ENCODE results near the gene SLC22A5. TPM values are rescaled to one million over a fixed set of nuclear protein-coding genes. Genes with fewer than 3 reads are reported as not detected.

The SLC22A5 gene
- total RNA-seq, 1 donor from 2014 or later: 13.2 TPM

- H3K36me3 ChIP-seq (ENCODE audit: control insufficient read depth, insufficient read depth, low read length): no peaks in the 10 kb centered on the region
- no peak for DNase-seq (ENCODE audit: low read depth)
- TF ChIP-seq, protein P1, sequence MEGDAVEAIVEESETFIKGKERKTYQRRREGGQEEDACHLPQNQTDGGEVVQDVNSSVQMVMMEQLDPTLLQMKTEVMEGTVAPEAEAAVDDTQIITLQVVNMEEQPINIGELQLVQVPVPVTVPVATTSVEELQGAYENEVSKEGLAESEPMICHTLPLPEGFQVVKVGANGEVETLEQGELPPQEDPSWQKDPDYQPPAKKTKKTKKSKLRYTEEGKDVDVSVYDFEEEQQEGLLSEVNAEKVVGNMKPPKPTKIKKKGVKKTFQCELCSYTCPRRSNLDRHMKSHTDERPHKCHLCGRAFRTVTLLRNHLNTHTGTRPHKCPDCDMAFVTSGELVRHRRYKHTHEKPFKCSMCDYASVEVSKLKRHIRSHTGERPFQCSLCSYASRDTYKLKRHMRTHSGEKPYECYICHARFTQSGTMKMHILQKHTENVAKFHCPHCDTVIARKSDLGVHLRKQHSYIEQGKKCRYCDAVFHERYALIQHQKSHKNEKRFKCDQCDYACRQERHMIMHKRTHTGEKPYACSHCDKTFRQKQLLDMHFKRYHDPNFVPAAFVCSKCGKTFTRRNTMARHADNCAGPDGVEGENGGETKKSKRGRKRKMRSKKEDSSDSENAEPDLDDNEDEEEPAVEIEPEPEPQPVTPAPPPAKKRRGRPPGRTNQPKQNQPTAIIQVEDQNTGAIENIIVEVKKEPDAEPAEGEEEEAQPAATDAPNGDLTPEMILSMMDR (IDR thresholded peaks at IDR 0.05; ENCODE audit: insufficient read depth, low read length, poor library complexity, severe bottlenecking): no peak
These were observed 54.8 kb downstream of the SLC22A5 start for GRCh38 chr5:132424167-132424880.

GRCh38 chr5:132425009-132425937, 55.8 kb downstream of the SLC22A5 start:
- Histone ChIP-seq H3K27me3 (ENCODE audit: control insufficient read depth, insufficient read depth, low read length) (no peaks in the 10 kb centered on the region), H3K36me3 (ENCODE audit: control insufficient read depth, insufficient read depth, low read length) (no peaks in the 10 kb centered on the region), H3K4me3 (ENCODE audit: low read depth, low read length) (no peak overlapping the region)
- no peak for DNase-seq (ENCODE audit: low read depth)
- TF ChIP-seq, protein P1 (IDR thresholded peaks at IDR 0.05; ENCODE audit: insufficient read depth, low read length, poor library complexity, severe bottlenecking): no peak

More at GRCh38 chr5:132424167-132424880, 54.8 kb downstream of the SLC22A5 start:
- H3K4me3 ChIP-seq (ENCODE audit: low read depth, low read length): no peak overlapping the region
- H3K27me3 ChIP-seq (ENCODE audit: control insufficient read depth, insufficient read depth, low read length): no peaks in the 10 kb centered on the region

- H3K36me3 ChIP-seq (ENCODE audit: control insufficient read depth, insufficient read depth, low read length): no peaks in the 10 kb centered on the region
- no peak overlapping the region for H3K4me3 ChIP-seq (ENCODE audit: low read depth, low read length)
- TF ChIP-seq, protein P1 (IDR thresholded peaks at IDR 0.05; ENCODE audit: insufficient read depth, low read length, poor library complexity, severe bottlenecking): no peak
- H3K27me3 ChIP-seq (ENCODE audit: control insufficient read depth, insufficient read depth, low read length): no peaks in the 10 kb centered on the region
- DNase-seq (ENCODE audit: low read depth): no peak
These were observed 56.5 kb downstream of the SLC22A5 start for GRCh38 chr5:132425975-132426524.

DNA sequence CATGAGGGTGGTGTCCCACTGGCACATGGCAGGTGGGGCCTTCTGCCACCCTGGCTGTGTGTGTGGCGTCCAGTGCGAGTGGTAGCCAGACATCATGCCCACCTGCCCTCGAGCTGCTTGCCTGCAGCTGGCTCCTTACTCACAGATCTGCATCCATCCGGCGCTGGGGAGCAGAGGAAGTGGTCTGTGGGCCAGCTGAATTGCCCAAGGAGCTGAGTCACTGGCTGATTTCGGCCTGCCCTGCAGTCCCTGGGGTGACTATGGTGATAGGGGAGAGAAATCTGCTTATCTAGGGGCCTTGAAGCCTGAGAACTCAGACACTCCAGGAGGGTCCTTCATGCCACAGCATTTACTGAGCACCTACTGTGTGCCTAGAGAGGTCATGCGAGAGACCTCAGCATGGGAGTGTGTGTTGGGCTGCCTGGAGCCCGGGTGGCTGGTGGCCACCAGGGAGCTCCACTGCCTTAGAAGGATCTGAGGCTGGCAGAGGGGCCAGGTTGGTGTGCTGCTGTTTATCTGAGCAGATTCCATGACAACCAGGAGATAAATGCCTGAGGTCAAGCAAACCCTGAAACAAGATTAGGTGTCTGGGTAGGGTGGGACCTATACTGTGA, 57.1 kb downstream of the SLC22A5 start:
- peak; percentile 89 for DNase-seq (ENCODE audit: low read depth)
- TF ChIP-seq, protein P1 (IDR thresholded peaks at IDR 0.05; ENCODE audit: insufficient read depth, low read length, poor library complexity, severe bottlenecking): peak; percentile 69
- H3K4me3 ChIP-seq (ENCODE audit: low read depth, low read length): no peak overlapping the region
- H3K27me3 ChIP-seq (ENCODE audit: control insufficient read depth, insufficient read depth, low read length): no peaks in the 10 kb centered on the region
- H3K36me3 ChIP-seq (ENCODE audit: control insufficient read depth, insufficient read depth, low read length): no peaks in the 10 kb centered on the region

DNA sequence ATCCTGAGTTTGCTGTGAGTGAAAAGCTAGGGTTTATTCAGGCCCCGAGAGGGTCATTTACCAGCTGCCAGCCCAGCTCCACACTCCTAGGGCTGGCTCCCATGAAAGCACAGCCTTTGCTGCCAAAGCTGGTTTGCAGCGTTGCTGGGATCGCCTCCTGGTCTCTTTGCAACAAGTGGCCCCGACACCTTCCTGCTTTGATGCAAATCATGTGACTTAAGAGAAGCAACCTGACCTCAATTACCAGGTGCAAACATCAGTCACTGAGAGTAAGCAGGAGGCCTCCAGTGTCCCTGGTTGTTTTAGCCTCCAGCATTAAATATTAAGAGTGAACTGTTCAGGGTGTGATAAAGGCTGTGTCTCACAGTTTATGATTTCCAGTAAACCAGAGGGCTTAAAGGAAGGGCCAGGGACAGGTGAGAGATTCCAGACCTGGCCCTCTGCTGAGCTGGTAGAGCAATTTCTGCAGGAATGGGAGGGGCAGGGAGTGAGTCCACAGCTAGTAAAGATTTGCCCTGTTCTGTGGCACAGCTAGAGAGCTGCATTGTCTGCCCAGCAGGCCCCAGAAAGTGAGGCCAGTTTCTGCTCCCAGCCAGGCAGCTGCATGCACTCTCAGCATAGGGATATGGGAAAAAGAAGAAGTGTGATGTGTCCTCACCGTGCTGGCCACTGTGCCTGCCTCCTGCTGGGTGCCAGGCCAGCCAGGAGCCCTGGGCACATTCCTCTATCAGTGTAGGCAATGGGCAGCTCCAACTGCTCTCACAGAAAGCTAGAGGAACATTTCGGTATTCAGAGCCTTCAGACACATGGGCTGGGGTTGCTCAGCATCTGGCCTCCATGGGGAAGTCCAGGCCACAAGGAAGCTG, 58.0 kb downstream of the SLC22A5 start:
- H3K36me3 ChIP-seq (ENCODE audit: control insufficient read depth, insufficient read depth, low read length): no peaks in the 10 kb centered on the region
- no peak overlapping the region for H3K4me3 ChIP-seq (ENCODE audit: low read depth, low read length)
- TF ChIP-seq, protein P1 (IDR thresholded peaks at IDR 0.05; ENCODE audit: insufficient read depth, low read length, poor library complexity, severe bottlenecking): no peak
- no peak for DNase-seq (ENCODE audit: low read depth)
- no peaks in the 10 kb centered on the region for H3K27me3 ChIP-seq (ENCODE audit: control insufficient read depth, insufficient read depth, low read length)
